Central memory CD4-positive, alpha-beta T cell (primary cell): ENCODE data around the gene HDGFL1.

ENCODE experiments used
- DNase-seq: peaks from one replicate; pipeline ENCODE4 v3.0.0; 2022
- total RNA-seq, 3 experiments: gene quantifications; one replicate each; lab custom pipeline; 2026; lab: John Stamatoyannopoulos, UW

HDGFL1 gene
- total RNA-seq = 0 reads per million in 3 experiments

- DNase-seq = no peak
These were observed at the start of gene HDGFL1 for GRCh38 chr6:22569281-22570184. Gene HDGFL1, plus strand, starts transcription at chr6:22569566. Its CDS starts 10 bp downstream, at chr6:22569576.

GRCh38 chr6:22521035-22521434 lies 48.3 kb upstream of the HDGFL1 start:
- DNase-seq = no peak

- no peak for DNase-seq
These were observed 42.6 kb upstream of the HDGFL1 start for GRCh38 chr6:22526736-22527135.

GRCh38 chr6:22529866-22530265 lies 39.5 kb upstream of the HDGFL1 start:
- no peak for DNase-seq

GRCh38 chr6:22530506-22530905 lies 38.9 kb upstream of the HDGFL1 start:
- no peak for DNase-seq

- DNase-seq = no peak
These were observed 33.2 kb upstream of the HDGFL1 start for GRCh38 chr6:22536122-22536521.

GRCh38 chr6:22544476-22544875 lies 24.9 kb upstream of the HDGFL1 start:
- DNase-seq = no peak

- DNase-seq = no peak
These were observed 24.3 kb upstream of the HDGFL1 start for GRCh38 chr6:22545051-22545450.

GRCh38 chr6:22546236-22546635 lies 23.1 kb upstream of the HDGFL1 start:
- no peak for DNase-seq

- DNase-seq = no peak
These were observed 18.2 kb upstream of the HDGFL1 start for GRCh38 chr6:22550971-22551670.

- no peak for DNase-seq
These were observed 13.1 kb upstream of the HDGFL1 start for GRCh38 chr6:22556266-22556665.

GRCh38 chr6:22557007-22557406 lies 12.4 kb upstream of the HDGFL1 start:
- DNase-seq = no peak

- no peak for DNase-seq
These were observed 11.0 kb upstream of the HDGFL1 start for GRCh38 chr6:22558288-22558882.

GRCh38 chr6:22568854-22569253 lies 512 bp upstream of the HDGFL1 start:
- no peak for DNase-seq

- no peak for DNase-seq
These were observed 802 bp downstream of the HDGFL1 start for GRCh38 chr6:22570185-22570551.

- DNase-seq = no peak
These were observed 5.8 kb downstream of the HDGFL1 start for GRCh38 chr6:22575190-22575589.

- DNase-seq = no peak
These were observed 10.1 kb downstream of the HDGFL1 start for GRCh38 chr6:22579439-22579838.

- DNase-seq = no peak
These were observed 11.0 kb downstream of the HDGFL1 start for GRCh38 chr6:22580337-22580736.

GRCh38 chr6:22582417-22583205 lies 13.2 kb downstream of the HDGFL1 start:
- DNase-seq = no peak

GRCh38 chr6:22583230-22583629 lies 13.9 kb downstream of the HDGFL1 start:
- no peak for DNase-seq

GRCh38 chr6:22583927-22584326 lies 14.6 kb downstream of the HDGFL1 start:
- DNase-seq = no peak

- no peak for DNase-seq
These were observed 19.8 kb downstream of the HDGFL1 start for GRCh38 chr6:22589118-22589517.

GRCh38 chr6:22590423-22590822 lies 21.1 kb downstream of the HDGFL1 start:
- DNase-seq = no peak
